ENCODE data around the gene INF2.
"Not testable (repeated sequence)": the region's sequence is repeated elsewhere in the genome, so short reads cannot be mapped to it uniquely, and the experiment has no call there.

INF2 gene

GRCh38 chr14:104743461-104744380, 54.3 kb downstream of the INF2 start:
- Mint-ChIP-seq H3K4me1 (ENCODE audit: low read depth) (peaks cover 20% of the 10 kb centered on the region), H3K4me3 (no peak overlapping the region), H3K9me3 (no peaks in the 10 kb centered on the region), H3K27me3 (no peaks in the 10 kb centered on the region), H3K36me3 (ENCODE audit: low read depth) (no peaks in the 10 kb centered on the region), H3K27ac (no peak overlapping the region)

DNA sequence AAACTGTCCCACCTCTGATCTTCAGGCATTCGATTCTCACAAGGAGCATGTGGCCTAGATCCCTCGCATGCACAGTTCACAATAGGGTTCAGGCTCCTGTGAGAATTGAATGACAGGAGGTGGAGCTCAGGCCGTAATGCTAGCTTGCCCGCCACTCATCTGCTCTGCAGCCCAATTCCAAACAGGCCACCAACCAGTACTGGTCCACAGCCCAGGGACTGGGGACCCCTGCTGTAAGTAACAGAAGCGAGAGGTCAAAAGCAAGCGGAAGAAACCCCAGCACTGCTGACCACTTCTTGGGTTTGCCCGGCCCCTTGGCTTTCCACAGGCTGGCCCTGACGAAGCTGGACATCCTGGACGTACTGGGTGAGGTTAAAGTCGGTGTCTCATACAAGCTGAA, 55.1 kb downstream of the INF2 start:
- H3K27ac Mint-ChIP-seq = no peak overlapping the region
- H3K4me1 Mint-ChIP-seq (ENCODE audit: low read depth) = peaks cover 20% of the 10 kb centered on the region
- H3K36me3 Mint-ChIP-seq (ENCODE audit: low read depth) = no peaks in the 10 kb centered on the region
- no peak overlapping the region for H3K4me3 Mint-ChIP-seq
- H3K9me3 Mint-ChIP-seq = no peaks in the 10 kb centered on the region
- no peaks in the 10 kb centered on the region for H3K27me3 Mint-ChIP-seq

DNA sequence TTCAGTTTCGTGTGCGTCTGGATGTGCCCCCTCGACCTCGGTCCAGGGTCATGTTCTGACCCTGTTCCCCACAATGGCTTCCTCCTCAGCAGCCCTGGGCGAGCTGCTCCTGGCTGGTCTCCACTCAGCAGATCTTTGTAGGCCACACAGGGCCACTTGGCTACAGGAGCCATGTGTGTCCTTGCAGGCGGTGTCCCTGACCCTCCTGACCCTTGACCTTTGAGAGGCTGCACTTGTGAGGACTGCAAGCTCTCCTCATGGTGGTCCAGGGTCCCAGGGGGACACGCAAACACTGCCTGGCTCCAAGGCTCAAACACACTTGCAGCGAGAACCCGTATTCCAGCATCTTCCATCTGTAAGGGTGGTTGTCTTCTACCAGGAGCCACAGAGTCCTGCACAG, 56.0 kb downstream of the INF2 start:
- Mint-ChIP-seq H3K4me1 (ENCODE audit: low read depth) (peaks cover 20% of the 10 kb centered on the region), H3K9me3 (no peaks in the 10 kb centered on the region), H3K27ac (no peak overlapping the region), H3K36me3 (ENCODE audit: low read depth) (no peaks in the 10 kb centered on the region), H3K27me3 (no peaks in the 10 kb centered on the region), H3K4me3 (no peak overlapping the region)

DNA sequence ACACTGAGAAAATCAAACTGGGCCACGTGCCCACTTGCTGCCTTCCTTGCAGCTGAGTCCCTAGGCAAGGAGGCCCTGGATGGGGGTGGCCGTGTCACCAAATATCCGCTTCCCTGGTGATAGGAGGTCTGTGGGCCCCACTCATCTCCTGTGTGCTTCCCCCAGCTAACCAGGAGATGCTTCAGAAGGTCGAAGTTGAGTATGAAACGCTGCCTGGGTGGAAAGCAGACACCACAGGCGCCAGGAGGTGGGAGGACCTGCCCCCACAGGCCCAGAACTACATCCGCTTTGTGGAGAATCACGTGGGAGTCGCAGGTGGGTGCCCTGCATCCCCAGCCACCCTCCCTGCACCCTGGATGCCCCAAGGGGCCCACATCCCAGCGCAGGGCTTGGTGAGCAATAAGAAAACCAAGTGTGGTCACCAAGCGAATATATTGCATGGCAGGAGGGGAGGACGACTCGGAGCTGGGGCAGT, 56.7 kb downstream of the INF2 start:
- no peaks in the 10 kb centered on the region for H3K9me3 Mint-ChIP-seq
- no peaks in the 10 kb centered on the region for H3K27me3 Mint-ChIP-seq
- peak overlapping the region; percentile 36 for H3K27ac Mint-ChIP-seq
- H3K4me1 Mint-ChIP-seq (ENCODE audit: low read depth) = peaks cover 20% of the 10 kb centered on the region
- no peaks in the 10 kb centered on the region for H3K36me3 Mint-ChIP-seq (ENCODE audit: low read depth)
- no peak overlapping the region for H3K4me3 Mint-ChIP-seq

- H3K27me3 Mint-ChIP-seq = no peaks in the 10 kb centered on the region
- no peak overlapping the region for H3K4me3 Mint-ChIP-seq
- no peak overlapping the region for H3K27ac Mint-ChIP-seq
- H3K9me3 Mint-ChIP-seq = no peaks in the 10 kb centered on the region
- peaks cover 20% of the 10 kb centered on the region for H3K4me1 Mint-ChIP-seq (ENCODE audit: low read depth)
- no peaks in the 10 kb centered on the region for H3K36me3 Mint-ChIP-seq (ENCODE audit: low read depth)
Measured at GRCh38 chr14:104746934-104747481, 57.6 kb downstream of the INF2 start.

DNA sequence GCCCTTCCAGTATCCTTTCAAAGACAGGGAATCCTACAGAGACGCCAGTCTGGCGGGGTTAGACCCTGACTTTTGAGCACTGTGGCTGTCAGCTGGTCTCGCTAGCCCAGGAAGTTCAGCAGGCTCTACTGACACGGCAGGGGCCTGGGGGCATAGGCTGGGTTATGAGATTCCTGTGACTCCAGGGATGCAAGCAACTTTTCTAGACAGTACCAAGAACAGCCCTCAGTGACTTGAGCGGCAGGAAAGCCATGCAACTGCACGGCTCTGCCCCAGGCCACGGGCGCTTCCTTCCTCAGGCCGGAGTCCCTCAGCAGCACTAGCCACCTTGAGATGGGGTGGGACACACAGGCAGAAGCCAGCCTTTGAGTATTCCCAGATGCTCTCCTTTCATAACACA, 58.5 kb downstream of the INF2 start:
- Mint-ChIP-seq H3K27ac (no peak overlapping the region), H3K4me1 (ENCODE audit: low read depth) (peaks cover 20% of the 10 kb centered on the region), H3K9me3 (no peaks in the 10 kb centered on the region), H3K27me3 (no peaks in the 10 kb centered on the region), H3K4me3 (no peak overlapping the region), H3K36me3 (ENCODE audit: low read depth) (no peaks in the 10 kb centered on the region)

DNA sequence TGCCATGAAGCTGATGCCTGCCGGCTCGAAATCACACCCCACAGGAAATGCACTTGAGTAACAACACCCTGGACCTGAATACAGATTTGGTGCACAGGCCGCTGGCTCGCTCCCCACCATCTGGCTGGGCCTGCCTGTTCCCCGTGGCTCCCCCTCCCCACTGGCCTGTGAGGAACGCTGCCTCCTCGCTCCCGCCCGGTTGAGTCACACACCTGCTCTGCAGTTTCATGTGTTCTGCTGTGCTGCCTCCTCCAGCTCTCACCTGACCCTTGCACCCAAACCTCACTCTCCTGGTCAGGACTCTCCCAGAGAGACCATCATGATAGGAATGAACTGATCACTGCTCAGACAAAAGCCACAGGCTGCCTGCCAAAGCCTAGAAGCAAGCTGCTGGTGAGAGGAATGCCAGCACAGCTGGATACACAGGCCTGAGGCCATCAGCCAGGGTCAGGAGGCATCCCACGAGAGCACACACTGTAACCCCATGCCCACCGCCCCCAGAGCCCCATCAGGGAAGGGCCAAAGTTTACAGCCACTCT, 59.8 kb downstream of the INF2 start:
- H3K27me3 Mint-ChIP-seq = no peaks in the 10 kb centered on the region
- no peak overlapping the region for H3K27ac Mint-ChIP-seq
- no peaks in the 10 kb centered on the region for H3K9me3 Mint-ChIP-seq
- peaks cover 6% of the 10 kb centered on the region for H3K36me3 Mint-ChIP-seq (ENCODE audit: low read depth)
- peaks cover 26% of the 10 kb centered on the region for H3K4me1 Mint-ChIP-seq (ENCODE audit: low read depth)
- no peak overlapping the region for H3K4me3 Mint-ChIP-seq

DNA sequence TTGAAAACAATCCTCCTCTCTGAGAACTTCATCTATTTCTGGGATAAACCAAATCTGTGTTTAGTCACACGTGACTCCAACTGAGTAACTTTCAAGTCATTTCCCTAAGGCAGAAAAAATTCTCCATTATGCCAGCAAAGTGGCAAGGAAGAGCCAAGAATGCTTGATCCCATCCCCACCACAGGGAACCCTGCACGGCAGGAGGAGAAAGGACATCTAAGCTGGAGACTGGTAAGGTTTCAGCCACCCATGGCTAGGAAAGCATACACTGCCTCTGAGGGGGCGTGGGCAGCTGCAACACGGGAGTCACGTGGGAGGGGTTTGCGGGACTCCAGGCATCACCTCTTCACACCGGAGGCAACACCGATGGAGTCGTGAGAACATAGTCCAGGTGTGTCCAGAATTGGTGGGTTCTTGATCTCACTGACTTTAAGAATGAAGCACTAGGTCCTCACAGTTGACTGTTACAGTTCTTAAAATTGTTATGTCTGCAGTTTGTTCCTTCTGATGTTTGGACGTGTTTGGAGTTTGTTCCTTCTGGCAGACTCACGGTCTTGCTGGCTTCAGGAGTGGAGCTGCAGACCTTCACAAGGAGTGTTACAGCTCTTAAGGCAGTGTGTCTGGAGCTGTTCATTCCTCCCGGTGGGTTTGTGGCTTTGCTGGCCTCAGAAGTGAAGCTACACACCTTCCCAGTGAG, 60.8 kb downstream of the INF2 start:
- Mint-ChIP-seq H3K36me3 (ENCODE audit: low read depth) (peaks cover 8% of the 10 kb centered on the region), H3K4me3 (no peak overlapping the region), H3K27me3 (no peaks in the 10 kb centered on the region), H3K27ac (peak overlapping the region; percentile 26), H3K9me3 (no peaks in the 10 kb centered on the region), H3K4me1 (ENCODE audit: low read depth) (peaks cover 33% of the 10 kb centered on the region)

GRCh38 chr14:104750753-104751057, 61.3 kb downstream of the INF2 start:
- peaks cover 33% of the 10 kb centered on the region for H3K4me1 Mint-ChIP-seq (ENCODE audit: low read depth)
- not testable (repeated sequence) for H3K27me3 Mint-ChIP-seq; H3K9me3 Mint-ChIP-seq; H3K4me3 Mint-ChIP-seq; H3K36me3 Mint-ChIP-seq (ENCODE audit: low read depth)
- H3K27ac Mint-ChIP-seq = peak overlapping the region; percentile 40

DNA sequence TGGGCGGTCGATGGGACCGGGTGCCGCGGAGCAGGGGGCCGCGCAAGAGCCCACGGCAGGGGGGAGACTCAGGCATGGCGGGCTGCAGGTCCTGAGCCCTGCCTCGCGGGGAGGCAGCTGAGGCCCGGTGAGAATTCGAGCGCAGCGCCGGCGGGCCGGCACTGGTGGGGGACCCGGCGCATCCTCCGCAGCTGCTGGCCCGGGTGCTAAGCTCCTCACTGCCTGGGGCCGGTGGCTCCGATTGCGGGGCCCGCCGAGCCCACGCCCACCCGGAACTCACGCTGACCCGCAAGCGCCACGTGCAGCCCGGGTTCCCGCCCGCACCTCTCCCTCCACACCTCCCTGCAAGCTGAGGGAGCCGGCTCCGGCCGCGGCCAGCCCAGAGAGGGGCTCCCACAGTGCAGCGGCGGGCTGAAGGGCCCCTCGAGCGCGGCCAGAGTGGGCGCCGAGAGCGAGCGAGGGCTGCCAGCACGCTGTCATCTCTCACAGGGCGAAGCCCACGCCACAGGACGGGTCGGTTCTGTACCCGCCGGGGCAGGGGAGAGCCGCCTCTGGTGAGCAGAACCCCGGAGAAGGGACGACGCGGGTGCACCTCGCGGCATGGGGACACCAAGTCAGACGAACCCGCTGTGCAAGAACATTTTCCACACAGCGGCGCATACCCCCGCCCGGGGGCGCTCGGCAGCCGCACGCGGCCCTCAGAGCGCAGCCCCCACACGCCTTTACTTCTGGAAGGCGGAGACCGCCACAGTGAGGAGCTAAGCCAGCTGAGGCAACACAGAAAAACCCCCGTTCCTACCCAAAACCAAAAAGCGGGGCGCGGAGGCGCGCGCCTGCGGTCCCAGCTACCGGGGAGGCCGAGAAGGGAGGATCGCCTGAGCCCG, 62.4 kb downstream of the INF2 start:
- peak overlapping the region; percentile 98 for H3K4me3 Mint-ChIP-seq

GRCh38 chr14:104752423-104752734, 63.0 kb downstream of the INF2 start:
- Mint-ChIP-seq H3K27me3 (no peaks in the 10 kb centered on the region), H3K4me1 (ENCODE audit: low read depth) (peaks cover 30% of the 10 kb centered on the region), H3K9me3 (no peaks in the 10 kb centered on the region), H3K36me3 (ENCODE audit: low read depth) (peaks cover 15% of the 10 kb centered on the region), H3K4me3 (peak overlapping the region; percentile 98), H3K27ac (peak overlapping the region; percentile 85)

More for the DNA sequence above, 62.4 kb downstream of the INF2 start:
- Mint-ChIP-seq H3K27me3 (no peaks in the 10 kb centered on the region), H3K4me1 (ENCODE audit: low read depth) (peaks cover 31% of the 10 kb centered on the region), H3K36me3 (ENCODE audit: low read depth) (peaks cover 11% of the 10 kb centered on the region), H3K27ac (peak overlapping the region; percentile 85), H3K9me3 (no peaks in the 10 kb centered on the region)

DNA sequence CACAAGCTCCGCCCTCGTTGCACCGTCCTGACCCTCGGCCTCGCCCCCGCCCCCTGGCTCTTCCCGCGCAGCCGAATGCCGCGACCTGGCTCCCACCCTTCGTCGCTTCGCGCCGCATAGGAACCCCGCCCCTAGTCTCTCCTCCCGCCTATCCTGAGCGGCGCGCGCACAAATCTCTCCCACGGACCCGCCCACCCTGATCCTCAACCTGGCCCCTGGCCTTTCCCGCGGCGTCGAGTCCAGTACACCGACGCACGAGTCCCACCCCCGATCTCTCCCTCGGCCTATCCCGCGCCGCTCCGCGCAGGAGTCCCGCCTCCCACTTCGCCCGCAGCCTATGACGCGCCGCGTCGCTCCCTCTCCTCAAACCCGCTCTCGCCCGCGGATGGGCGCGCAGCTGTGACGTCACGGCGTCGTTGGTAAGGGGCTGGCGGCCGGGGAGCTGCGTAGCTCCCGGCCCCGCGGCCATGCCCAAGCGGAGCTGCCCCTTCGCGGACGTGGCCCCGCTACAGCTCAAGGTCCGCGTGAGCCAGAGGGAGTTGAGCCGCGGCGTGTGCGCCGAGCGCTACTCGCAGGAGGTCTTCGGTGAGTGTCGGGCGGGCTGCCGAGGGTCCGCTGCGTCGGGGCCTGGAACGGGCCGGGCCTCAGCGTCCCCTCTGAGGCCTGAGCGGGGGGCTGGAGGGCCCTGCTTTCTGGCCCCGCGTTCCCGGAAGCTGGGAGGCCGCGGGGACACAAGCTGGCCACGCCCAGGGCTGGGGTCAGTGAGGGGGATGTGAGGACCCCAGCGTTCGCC, 63.5 kb downstream of the INF2 start, which contains the start of gene SIVA1:
Gene SIVA1, plus strand, starts transcription at position 413 of the 793 bp plus-strand sequence. Its CDS starts 55 bp downstream, at position 468.
- Mint-ChIP-seq H3K27me3 (no peaks in the 10 kb centered on the region), H3K36me3 (ENCODE audit: low read depth) (peaks cover 21% of the 10 kb centered on the region), H3K27ac (peak within 1 kb of the TSS; percentile 92), H3K4me3 (peak within 1 kb of the TSS; percentile 98), H3K4me1 (ENCODE audit: low read depth) (peaks cover 30% of the 10 kb centered on the region), H3K9me3 (no peaks in the 10 kb centered on the region)

GRCh38 chr14:104753528-104754212, 64.3 kb downstream of the INF2 start:
- H3K27me3 Mint-ChIP-seq = no peaks in the 10 kb centered on the region
- no peaks in the 10 kb centered on the region for H3K9me3 Mint-ChIP-seq
- peak overlapping the region; percentile 98 for H3K4me3 Mint-ChIP-seq
- peaks cover 30% of the 10 kb centered on the region for H3K4me1 Mint-ChIP-seq (ENCODE audit: low read depth)
- peaks cover 27% of the 10 kb centered on the region for H3K36me3 Mint-ChIP-seq (ENCODE audit: low read depth)
- peak overlapping the region; percentile 92 for H3K27ac Mint-ChIP-seq
